Right atrium auricular region (tissue), 2 donors: ENCODE results near the gene ADGRA1. TPM values are rescaled to one million over a fixed set of nuclear protein-coding genes. Genes with fewer than 3 reads are reported as not detected.

Experiments used
- DNase-seq: peaks from one replicate; pipeline ENCODE4 v3.0.0-alpha.2; 2019; ENCODE audit warnings: low spot score
- H3K27ac ChIP-seq, 2 donors: fragments of 200-600 bp; sonication (generic); 1 replicate in 1 of 2; 2 replicates in 1 of 2; pipeline ENCODE4 v1.5.1; 2016 to 2019
- H3K27me3 ChIP-seq, 2 donors: fragments of 200-600 bp; sonication (generic); one replicate each; pipeline versions ENCODE4 v1.5.1 to v1.6.0; 2017 to 2019
- H3K36me3 ChIP-seq: fragments of 200-600 bp; sonication (generic); one replicate; pipeline ENCODE4 v1.5.1; 2016
- H3K4me1 ChIP-seq, 2 donors: fragments of 200-600 bp; sonication (generic); one replicate each; pipeline versions ENCODE4 v1.5.1 to v1.6.0; 2017 to 2019
- H3K4me3 ChIP-seq, 2 donors: fragments of 200-600 bp; sonication (generic); 1 replicate in 1 of 2; 2 replicates in 1 of 2; pipeline ENCODE4 v1.5.1; 2017 to 2019; ENCODE audit warnings: mild to moderate bottlenecking in 1 of 2, moderate library complexity in 1 of 2
- H3K9me3 ChIP-seq, 2 donors: fragments of 200-600 bp; sonication (generic); one replicate each; pipeline ENCODE4 v1.5.1; 2019
- total RNA-seq, 2 donors: library from RNA; depleted of rRNA; stranded (reverse); fragments of >200 nt; gene quantifications; one replicate each; pipeline ENCODE4 v1.1.0, GENCODE V29; 2016
- TF ChIP-seq, protein P1 (sequence below), 2 donors: fragments of 200-600 bp; sonication (generic); IDR thresholded peaks; one replicate each; pipeline ENCODE4 v1.5.1; 2019; ENCODE audit warnings: antibody characterized with exemption in 2 of 2

Gene ADGRA1
- total RNA-seq, 2 donors from 2014 or later, result 0.11 to 0.51 TPM

DNA sequence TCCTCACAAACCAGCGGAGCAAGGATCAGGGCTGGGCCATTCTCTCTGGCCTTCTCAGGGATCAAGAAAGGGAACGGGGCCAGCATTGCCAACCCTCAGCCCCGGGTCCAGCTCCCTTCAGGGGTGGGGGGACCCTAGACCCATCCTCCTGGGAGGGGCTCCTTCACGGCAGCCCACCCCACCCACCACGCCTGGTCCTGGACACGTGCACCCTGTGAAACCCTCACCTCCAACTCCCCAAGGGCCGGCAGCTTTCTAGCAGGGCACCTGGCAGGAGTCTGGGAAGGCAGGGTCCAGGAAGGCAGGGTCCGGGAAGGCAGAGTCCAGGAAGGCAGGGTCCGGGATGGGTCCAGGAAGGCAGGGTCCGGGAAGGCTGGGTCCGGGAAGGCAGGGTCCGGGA, 46.6 kb upstream of the ADGRA1 start:
- no peaks in the 10 kb centered on the region for H3K4me1 ChIP-seq
- no peak for DNase-seq
- H3K36me3 ChIP-seq, result no peaks in the 10 kb centered on the region
- H3K27ac ChIP-seq, result no peak overlapping the region
- TF ChIP-seq, protein P1, sequence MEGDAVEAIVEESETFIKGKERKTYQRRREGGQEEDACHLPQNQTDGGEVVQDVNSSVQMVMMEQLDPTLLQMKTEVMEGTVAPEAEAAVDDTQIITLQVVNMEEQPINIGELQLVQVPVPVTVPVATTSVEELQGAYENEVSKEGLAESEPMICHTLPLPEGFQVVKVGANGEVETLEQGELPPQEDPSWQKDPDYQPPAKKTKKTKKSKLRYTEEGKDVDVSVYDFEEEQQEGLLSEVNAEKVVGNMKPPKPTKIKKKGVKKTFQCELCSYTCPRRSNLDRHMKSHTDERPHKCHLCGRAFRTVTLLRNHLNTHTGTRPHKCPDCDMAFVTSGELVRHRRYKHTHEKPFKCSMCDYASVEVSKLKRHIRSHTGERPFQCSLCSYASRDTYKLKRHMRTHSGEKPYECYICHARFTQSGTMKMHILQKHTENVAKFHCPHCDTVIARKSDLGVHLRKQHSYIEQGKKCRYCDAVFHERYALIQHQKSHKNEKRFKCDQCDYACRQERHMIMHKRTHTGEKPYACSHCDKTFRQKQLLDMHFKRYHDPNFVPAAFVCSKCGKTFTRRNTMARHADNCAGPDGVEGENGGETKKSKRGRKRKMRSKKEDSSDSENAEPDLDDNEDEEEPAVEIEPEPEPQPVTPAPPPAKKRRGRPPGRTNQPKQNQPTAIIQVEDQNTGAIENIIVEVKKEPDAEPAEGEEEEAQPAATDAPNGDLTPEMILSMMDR (IDR thresholded peaks at IDR 0.05), result no peak
- no peaks in the 10 kb centered on the region for H3K9me3 ChIP-seq
- H3K4me3 ChIP-seq, result no peak overlapping the region
- no peaks in the 10 kb centered on the region for H3K27me3 ChIP-seq

DNA sequence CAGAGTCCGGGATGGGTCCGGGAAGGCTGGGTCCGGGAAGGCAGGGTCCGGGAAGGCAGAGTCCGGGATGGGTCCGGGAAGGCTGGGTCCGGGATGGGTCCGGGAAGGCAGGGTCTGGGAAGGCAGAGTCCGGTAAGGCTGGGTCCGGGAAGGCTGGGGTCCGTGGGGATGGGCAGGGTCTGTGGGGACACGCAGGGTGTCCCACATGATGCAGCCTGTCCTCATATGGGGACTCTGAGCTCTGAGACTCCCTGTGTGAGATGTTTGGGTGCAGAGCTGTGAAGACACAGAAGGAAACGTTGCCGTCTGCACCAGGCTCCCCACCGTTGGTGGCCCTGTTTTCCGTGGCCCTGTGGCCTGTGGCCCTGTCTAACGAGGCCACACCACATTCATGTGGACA, 45.7 kb upstream of the ADGRA1 start:
- no peaks in the 10 kb centered on the region for H3K27me3 ChIP-seq
- no peaks in the 10 kb centered on the region for H3K36me3 ChIP-seq
- no peak for DNase-seq
- no peaks in the 10 kb centered on the region for H3K9me3 ChIP-seq
- H3K4me3 ChIP-seq, result no peak overlapping the region
- TF ChIP-seq, protein P1 (IDR thresholded peaks at IDR 0.05), result no peak
- no peaks in the 10 kb centered on the region for H3K4me1 ChIP-seq
- no peak overlapping the region for H3K27ac ChIP-seq

DNA sequence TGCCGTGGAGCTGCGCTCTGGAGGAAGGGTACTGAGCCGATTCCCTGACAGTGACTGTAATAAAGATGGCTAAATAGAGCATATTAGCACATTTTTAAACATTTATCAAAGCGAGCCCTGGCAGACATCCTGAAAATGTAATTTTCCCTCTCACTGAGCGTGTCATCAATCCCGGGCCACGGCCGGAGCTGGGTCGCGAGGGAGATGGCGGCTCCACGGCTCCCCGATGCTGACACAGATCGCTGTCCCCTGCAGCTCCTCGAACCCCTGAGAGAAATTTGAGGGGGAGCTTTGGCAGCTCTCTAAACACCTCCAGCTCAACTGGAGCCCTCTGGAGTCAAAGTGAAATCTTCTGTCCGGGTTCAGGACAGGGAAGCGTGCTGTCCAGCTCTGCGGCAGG, 44.9 kb upstream of the ADGRA1 start:
- DNase-seq, result no peak
- Histone ChIP-seq H3K27me3 (no peaks in the 10 kb centered on the region), H3K9me3 (no peaks in the 10 kb centered on the region), H3K27ac (no peak overlapping the region), H3K4me1 (no peaks in the 10 kb centered on the region), H3K4me3 (no peak overlapping the region), H3K36me3 (no peaks in the 10 kb centered on the region)
- TF ChIP-seq, protein P1 (IDR thresholded peaks at IDR 0.05), result no peak

DNA sequence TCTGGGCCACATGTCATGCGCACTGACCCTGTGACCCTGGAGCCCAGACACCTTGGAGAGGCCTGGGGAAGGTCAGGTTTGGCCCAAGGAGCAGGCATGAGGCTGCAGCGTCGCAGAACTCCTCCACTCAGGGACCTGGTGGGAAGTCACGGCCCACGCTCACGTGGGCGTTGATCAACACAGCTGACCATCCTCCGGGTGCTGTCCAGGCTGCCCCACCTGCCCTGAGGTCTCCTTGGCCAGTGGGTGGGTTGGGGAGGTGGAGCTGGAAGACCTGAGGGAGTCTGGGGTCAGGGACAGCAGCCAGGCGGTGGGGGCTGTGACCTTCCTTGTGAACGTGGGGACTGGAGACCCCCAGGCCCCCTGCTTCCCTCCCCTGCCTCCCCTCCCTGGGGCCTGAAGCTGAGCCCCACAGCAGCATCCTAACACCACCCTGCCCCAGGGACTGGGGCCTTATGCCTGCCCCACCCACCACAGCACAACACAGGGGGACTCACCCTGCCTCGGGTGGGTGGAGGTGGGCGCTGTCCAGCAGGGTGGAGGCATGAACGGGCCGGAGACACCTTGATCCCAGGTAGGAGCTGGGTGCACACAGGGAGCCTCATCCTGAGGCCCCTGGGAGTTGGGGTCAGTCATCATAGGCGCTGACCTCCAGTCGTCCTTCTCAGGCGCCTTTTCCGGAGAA, 44.0 kb upstream of the ADGRA1 start:
- Histone ChIP-seq H3K9me3 (no peaks in the 10 kb centered on the region), H3K4me3 (no peak overlapping the region), H3K27ac (no peak overlapping the region), H3K27me3 (no peaks in the 10 kb centered on the region), H3K4me1 (no peaks in the 10 kb centered on the region), H3K36me3 (no peaks in the 10 kb centered on the region)
- TF ChIP-seq, protein P1 (IDR thresholded peaks at IDR 0.05), result no peak
- no peak for DNase-seq

DNA sequence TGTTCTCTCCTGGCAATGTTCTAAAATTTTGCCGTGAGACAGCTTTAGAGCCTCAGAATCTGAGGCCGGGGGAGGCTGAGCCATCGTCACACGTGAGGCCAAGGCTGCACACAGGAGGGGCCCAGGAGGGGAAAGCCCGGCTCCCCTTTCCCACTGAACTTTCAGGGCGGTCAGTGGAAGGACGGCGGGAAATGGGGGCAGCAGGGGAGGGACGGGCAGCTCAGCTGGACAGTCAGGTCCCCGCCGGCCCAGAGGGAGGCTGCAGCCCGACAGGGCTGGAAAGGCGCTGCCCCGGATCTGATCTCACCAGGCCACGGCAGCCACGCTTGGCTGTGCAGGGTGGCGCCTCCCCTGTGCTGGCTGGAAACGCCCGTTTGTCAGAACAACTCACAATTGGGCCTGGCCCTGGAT, 43.3 kb upstream of the ADGRA1 start:
- H3K4me1 ChIP-seq, result no peaks in the 10 kb centered on the region
- no peak overlapping the region for H3K27ac ChIP-seq
- peak; percentile 65 for DNase-seq
- H3K9me3 ChIP-seq, result no peaks in the 10 kb centered on the region
- H3K27me3 ChIP-seq, result no peaks in the 10 kb centered on the region
- H3K36me3 ChIP-seq, result no peaks in the 10 kb centered on the region
- TF ChIP-seq, protein P1 (IDR thresholded peaks at IDR 0.05), result no peak
- H3K4me3 ChIP-seq, result no peak overlapping the region
